ENCODE data around the gene IGDCC3. TPM values are rescaled to one million over a fixed set of nuclear protein-coding genes. Genes with fewer than 3 reads are reported as not detected.

IGDCC3 gene
- total RNA-seq, 1 experiment from 2014 or later = 53.5 TPM

DNA sequence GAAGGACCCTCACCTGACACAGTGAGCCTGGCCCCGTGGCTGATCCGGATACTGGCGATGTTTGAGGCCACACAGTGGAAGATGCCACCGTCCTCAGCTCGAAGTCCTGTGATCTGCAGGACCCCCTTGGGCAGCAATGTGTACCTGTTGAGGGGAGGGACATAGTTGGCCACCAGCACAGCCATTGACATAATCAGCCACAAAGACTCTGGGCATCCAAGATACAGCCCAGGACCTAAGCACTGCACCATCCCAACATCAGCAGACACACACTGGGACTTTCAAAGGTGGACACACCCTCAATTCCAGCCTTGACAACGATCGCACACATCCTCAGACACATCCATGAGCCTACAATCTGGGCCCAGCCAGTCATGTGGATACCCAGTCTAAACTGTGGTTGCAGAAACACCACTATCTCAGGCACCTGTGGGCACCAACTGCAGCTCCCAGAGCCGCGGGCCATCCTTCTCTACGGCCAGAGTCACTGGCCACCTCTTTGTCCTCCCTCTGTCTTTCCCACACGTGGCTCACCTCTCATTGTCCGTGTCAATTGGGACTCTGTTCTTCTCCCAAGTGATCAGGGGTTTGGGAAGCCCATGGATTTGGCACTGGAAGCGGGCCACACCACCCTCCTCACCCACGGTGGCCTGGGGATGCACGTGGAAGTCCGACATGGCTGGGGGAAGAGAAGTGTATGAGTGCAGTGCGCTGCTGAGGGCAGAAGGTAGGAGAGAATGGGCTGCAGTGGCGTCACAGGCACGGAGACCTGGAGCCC lies 42.3 kb downstream of the IGDCC3 start:
- H3K27me3 Mint-ChIP-seq (ENCODE audit: low read depth) = no peaks in the 10 kb centered on the region

More for the DNA sequence above, 42.3 kb downstream of the IGDCC3 start:
- H3K4me3 Mint-ChIP-seq = no peak overlapping the region
- peaks cover 7% of the 10 kb centered on the region; the same call in 1 of the 2 replicates for H3K36me3 Mint-ChIP-seq
- no peaks in the 10 kb centered on the region for H3K9me3 Mint-ChIP-seq
- ATAC-seq = no peak
- TF ChIP-seq SMAD3 (CRISPR knock-in tag; IDR thresholded peaks at IDR 0.05; ENCODE audit: borderline replicate concordance) (no peak), ZBTB43 (CRISPR knock-in tag; IDR thresholded peaks at IDR 0.05) (no peak), ATF3 (CRISPR knock-in tag; conservative IDR thresholded peaks at IDR 0.05) (no peak), MXD4 (CRISPR knock-in tag; IDR thresholded peaks at IDR 0.05; ENCODE audit: borderline replicate concordance) (no peak), ATF6 (CRISPR knock-in tag; IDR thresholded peaks at IDR 0.05) (no peak), FOXJ3 (CRISPR knock-in tag; IDR thresholded peaks at IDR 0.05; ENCODE audit: borderline replicate concordance) (no peak), ZNF423 (CRISPR knock-in tag; IDR thresholded peaks at IDR 0.05) (no peak), JUN (CRISPR knock-in tag; IDR thresholded peaks at IDR 0.05) (no peak), SMAD4 (CRISPR knock-in tag; IDR thresholded peaks at IDR 0.05) (no peak)
- TF ChIP-seq, protein P1, sequence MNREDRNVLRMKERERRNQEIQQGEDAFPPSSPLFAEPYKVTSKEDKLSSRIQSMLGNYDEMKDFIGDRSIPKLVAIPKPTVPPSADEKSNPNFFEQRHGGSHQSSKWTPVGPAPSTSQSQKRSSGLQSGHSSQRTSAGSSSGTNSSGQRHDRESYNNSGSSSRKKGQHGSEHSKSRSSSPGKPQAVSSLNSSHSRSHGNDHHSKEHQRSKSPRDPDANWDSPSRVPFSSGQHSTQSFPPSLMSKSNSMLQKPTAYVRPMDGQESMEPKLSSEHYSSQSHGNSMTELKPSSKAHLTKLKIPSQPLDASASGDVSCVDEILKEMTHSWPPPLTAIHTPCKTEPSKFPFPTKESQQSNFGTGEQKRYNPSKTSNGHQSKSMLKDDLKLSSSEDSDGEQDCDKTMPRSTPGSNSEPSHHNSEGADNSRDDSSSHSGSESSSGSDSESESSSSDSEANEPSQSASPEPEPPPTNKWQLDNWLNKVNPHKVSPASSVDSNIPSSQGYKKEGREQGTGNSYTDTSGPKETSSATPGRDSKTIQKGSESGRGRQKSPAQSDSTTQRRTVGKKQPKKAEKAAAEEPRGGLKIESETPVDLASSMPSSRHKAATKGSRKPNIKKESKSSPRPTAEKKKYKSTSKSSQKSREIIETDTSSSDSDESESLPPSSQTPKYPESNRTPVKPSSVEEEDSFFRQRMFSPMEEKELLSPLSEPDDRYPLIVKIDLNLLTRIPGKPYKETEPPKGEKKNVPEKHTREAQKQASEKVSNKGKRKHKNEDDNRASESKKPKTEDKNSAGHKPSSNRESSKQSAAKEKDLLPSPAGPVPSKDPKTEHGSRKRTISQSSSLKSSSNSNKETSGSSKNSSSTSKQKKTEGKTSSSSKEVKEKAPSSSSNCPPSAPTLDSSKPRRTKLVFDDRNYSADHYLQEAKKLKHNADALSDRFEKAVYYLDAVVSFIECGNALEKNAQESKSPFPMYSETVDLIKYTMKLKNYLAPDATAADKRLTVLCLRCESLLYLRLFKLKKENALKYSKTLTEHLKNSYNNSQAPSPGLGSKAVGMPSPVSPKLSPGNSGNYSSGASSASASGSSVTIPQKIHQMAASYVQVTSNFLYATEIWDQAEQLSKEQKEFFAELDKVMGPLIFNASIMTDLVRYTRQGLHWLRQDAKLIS (CRISPR knock-in tag; IDR thresholded peaks at IDR 0.05; ENCODE audit: borderline replicate concordance) = no peak
- TF ChIP-seq, protein P2, sequence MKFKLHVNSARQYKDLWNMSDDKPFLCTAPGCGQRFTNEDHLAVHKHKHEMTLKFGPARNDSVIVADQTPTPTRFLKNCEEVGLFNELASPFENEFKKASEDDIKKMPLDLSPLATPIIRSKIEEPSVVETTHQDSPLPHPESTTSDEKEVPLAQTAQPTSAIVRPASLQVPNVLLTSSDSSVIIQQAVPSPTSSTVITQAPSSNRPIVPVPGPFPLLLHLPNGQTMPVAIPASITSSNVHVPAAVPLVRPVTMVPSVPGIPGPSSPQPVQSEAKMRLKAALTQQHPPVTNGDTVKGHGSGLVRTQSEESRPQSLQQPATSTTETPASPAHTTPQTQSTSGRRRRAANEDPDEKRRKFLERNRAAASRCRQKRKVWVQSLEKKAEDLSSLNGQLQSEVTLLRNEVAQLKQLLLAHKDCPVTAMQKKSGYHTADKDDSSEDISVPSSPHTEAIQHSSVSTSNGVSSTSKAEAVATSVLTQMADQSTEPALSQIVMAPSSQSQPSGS (CRISPR knock-in tag; IDR thresholded peaks at IDR 0.05; ENCODE audit: borderline replicate concordance, low read depth) = no peak
- TF ChIP-seq, protein P3, sequence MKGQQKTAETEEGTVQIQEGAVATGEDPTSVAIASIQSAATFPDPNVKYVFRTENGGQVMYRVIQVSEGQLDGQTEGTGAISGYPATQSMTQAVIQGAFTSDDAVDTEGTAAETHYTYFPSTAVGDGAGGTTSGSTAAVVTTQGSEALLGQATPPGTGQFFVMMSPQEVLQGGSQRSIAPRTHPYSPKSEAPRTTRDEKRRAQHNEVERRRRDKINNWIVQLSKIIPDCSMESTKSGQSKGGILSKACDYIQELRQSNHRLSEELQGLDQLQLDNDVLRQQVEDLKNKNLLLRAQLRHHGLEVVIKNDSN (CRISPR knock-in tag; IDR thresholded peaks at IDR 0.05) = no peak
- no peak for DNase-seq (ENCODE audit: low spot score)
- ChIA-PET POLR2A (interaction anchor here (1.0 kb wide), 1 partner anchor 14 kb away, joined by 3 read pairs; no protein-coding TSS in a partner anchor), CTCF (interaction anchor here (0.6 to 9.4 kb wide), 17 partner anchors 8 to 255 kb away, joined by 3 to 64 read pairs (median 4); partner anchors contain the start of gene IGDCC4)
- peaks cover 70% of the 10 kb centered on the region for H3K4me1 Mint-ChIP-seq
- 0 out of 2 replicates have a peak overlapping the region, but pooled peaks have one; percentile 27 for H3K27ac Mint-ChIP-seq
